Endothelial cell of umbilical vein (primary cell): ENCODE results near the gene GPAT3.

ENCODE experiments used
- CTCF ChIP-seq, 2 donors: IDR thresholded peaks; 1 replicate in 1 of 2; 2 replicates in 1 of 2; pipeline ENCODE4 v1.5.1; 2011; ENCODE audit warnings: low read length in 2 of 2, mild to moderate bottlenecking in 2 of 2, moderate library complexity in 2 of 2, control low read depth in 1 of 2, inconsistent platforms in 1 of 2, low read depth in 1 of 2; ENCODE audit not compliant: insufficient read depth in 1 of 2; ENCODE audit errors: extremely low read depth in 1 of 2
- EZH2 ChIP-seq: IDR thresholded peaks from 2 replicates; pipeline ENCODE4 v1.6.1; 2012; ENCODE audit warnings: borderline replicate concordance, low read depth, mild to moderate bottlenecking, moderate library complexity, low read length, inconsistent platforms; ENCODE audit not compliant: severe bottlenecking
- FOS ChIP-seq: IDR thresholded peaks from 2 replicates; pipeline ENCODE4 v1.6.1; 2011; ENCODE audit warnings: mild to moderate bottlenecking, low read length, moderate library complexity, borderline replicate concordance; ENCODE audit not compliant: insufficient read depth
- JUN ChIP-seq: IDR thresholded peaks from 2 replicates; pipeline ENCODE4 v1.6.1; 2011; ENCODE audit warnings: borderline replicate concordance, low read depth; ENCODE audit not compliant: insufficient read length, insufficient read depth
- MAX ChIP-seq: IDR thresholded peaks from 2 replicates; pipeline ENCODE4 v1.6.1; 2011; ENCODE audit not compliant: insufficient read depth, insufficient read length
- MYC ChIP-seq: IDR thresholded peaks from one replicate; pipeline ENCODE4 v1.6.1; 2011; ENCODE audit warnings: mild to moderate bottlenecking, low read depth, low read length
- POLR2A ChIP-seq: IDR thresholded peaks from 2 replicates; pipeline ENCODE4 v1.6.1; 2012; ENCODE audit warnings: low read depth, mild to moderate bottlenecking, control low read depth, low read length
- POLR2AphosphoS5 ChIP-seq: IDR thresholded peaks from 2 replicates; pipeline ENCODE4 v1.6.1; 2012; ENCODE audit warnings: low read depth, mild to moderate bottlenecking, control low read depth, low read length, moderate library complexity; ENCODE audit not compliant: insufficient read depth

GRCh38 chr4:83625821-83626220, 89.9 kb downstream of the GPAT3 start:
- TF ChIP-seq CTCF (IDR thresholded peaks at IDR 0.05; ENCODE audit: extremely low read depth in 1 of 2, insufficient read depth in 1 of 2, low read depth in 1 of 2, low read length in 2 of 2) = no peak
- no peak for TF ChIP-seq POLR2A
- no peak for TF ChIP-seq FOS
- no peak for TF ChIP-seq EZH2
- no peak for TF ChIP-seq POLR2AphosphoS5
- no peak for TF ChIP-seq MAX
- TF ChIP-seq JUN = no peak
- no peak for TF ChIP-seq MYC
